ENCODE results near the gene SFXN5.
"Not testable (repeated sequence)": the region's sequence is repeated elsewhere in the genome, so short reads cannot be mapped to it uniquely, and the experiment has no call there.

The SFXN5 gene

GRCh38 chr2:73100956-73101355, 29.4 kb upstream of the SFXN5 start:
- no peak for DNase-seq

DNA sequence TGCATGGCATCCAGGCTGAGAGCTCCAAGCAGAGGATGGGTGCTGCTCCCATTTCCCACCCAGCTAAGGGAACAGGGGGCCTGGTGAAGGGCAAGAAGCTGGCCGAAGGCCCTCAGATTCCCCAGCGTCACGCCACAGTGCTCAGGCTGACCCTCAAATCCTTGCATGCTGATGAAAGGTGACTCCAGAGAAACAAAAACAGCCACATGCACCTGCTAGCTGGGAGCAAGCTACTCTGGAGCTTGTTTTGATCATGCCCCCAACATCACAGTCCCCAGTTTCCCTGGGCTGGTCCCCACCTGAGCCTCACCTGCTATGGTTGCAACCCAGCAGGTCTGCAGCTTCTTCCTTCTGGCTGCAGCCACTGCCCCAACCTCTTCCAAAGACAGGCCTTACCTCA, 28.0 kb upstream of the SFXN5 start:
- DNase-seq, result no peak

DNA sequence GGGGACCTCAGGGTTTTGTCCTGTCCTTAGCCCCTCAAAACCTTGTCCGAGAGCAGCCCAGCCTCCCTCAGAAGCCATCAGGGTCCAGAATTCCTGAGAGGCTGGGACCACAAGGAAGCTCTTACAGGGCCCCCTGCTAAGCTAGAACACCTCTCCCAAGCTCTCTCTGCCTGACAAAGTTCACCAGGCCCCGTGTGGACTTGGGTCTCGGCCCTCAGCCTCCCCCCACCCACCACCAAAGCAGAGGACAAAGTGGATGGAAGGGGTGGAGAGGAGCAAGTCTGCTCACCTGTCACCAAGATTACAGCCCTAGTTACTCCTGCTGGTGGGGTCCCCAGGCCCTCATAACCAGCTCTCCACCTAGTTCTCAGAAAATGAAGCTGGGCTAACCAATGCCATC, 24.4 kb upstream of the SFXN5 start:
- DNase-seq, result no peak

- DNase-seq, result not testable (repeated sequence)
Measured at GRCh38 chr2:73093601-73094218, 22.2 kb upstream of the SFXN5 start.

DNA sequence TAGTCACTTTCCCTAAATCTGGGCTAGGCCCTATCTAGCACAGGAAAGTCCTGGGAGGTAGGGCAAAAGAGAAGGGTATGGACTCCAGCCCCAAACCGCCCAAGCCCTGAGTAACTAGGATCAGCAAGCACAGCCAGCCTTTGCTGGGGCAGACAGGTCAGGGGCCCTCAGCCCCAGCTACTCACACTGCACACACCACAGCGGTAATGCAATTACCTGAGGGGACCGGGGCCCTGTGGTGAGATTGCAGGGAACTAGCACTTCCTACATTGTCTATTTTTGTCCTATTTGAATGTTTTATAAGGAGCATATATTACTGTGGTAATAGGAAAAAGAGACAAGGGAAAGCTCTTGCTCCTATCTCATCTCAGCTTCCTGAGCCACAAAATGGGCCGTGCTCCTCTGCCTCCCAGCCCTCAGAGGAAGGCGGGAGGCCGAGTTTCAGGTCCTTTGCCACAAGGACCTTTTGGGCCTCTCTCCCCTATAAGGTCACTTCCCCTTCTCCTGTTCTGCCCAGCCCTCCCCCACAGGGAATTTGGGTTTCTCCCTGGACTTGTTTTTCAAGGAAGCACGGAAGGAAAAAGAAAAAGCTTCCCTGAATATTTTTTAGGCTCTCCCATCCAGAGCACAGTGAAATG, 20.8 kb upstream of the SFXN5 start:
- DNase-seq, result no peak

DNA sequence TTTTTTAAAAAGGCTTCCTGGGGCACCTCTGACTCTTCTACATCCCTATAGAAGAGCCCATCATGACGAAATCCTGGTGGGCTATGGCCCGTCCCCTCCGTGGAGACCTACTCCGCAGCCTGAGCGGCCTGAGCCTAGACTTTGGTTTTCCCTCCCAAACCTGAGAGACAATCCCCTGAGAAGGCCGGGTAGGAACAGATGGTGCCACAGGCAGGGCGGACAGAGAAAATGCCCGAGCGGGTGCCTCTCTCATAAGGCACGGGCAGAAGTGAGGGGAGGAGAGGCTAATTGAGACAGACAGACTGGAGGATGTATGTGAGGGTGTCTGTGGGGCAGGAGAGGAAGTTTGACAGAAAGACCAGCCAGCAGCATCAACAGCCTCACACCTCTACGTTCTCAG, 20.2 kb upstream of the SFXN5 start:
- DNase-seq, result no peak

DNA sequence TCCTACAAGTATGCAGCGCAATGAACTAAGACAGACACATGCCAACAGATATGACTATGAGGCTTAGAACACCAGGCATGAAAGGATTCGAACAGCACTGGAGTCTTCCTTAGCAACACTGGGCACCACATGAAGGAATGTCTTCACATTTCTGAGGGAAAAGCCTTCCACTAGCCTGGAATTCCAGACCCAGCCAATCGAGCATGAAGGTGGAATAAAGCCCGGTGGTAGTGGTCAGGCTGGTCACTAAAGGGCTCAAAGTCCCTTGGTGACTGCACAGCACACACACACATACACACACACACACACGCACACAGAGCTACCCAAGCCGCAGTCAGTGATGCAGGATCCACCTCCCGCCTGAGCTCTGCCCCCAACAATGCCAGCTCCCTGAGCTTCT, 19.7 kb upstream of the SFXN5 start:
- DNase-seq, result no peak

- no peak for DNase-seq
Measured at GRCh38 chr2:73089270-73090030, 17.9 kb upstream of the SFXN5 start.

GRCh38 chr2:73088703-73089102, 17.2 kb upstream of the SFXN5 start:
- no peak for DNase-seq

GRCh38 chr2:73088211-73088610, 16.7 kb upstream of the SFXN5 start:
- no peak for DNase-seq

GRCh38 chr2:73087311-73087710, 15.8 kb upstream of the SFXN5 start:
- no peak for DNase-seq

GRCh38 chr2:73085691-73086090, 14.2 kb upstream of the SFXN5 start:
- DNase-seq, result peak; percentile 90

DNA sequence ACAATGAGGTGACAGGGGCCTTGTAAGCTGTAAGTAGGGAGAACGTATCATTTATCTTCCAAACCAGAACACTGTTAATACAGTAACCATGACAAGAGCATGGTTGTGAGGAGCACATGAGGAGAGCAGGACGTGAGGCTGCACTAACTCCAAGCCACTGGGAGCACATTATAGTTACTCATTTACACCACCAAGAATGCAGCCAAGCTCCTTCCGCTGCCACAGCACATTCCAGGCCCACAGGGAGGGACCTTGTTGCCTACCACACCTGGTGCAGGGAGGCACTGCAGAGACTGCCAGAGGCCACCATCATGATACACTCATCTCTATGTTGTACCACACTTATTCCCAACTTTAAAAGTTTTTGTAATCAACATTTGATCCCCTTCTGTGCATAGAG, 13.5 kb upstream of the SFXN5 start:
- DNase-seq, result no peak

DNA sequence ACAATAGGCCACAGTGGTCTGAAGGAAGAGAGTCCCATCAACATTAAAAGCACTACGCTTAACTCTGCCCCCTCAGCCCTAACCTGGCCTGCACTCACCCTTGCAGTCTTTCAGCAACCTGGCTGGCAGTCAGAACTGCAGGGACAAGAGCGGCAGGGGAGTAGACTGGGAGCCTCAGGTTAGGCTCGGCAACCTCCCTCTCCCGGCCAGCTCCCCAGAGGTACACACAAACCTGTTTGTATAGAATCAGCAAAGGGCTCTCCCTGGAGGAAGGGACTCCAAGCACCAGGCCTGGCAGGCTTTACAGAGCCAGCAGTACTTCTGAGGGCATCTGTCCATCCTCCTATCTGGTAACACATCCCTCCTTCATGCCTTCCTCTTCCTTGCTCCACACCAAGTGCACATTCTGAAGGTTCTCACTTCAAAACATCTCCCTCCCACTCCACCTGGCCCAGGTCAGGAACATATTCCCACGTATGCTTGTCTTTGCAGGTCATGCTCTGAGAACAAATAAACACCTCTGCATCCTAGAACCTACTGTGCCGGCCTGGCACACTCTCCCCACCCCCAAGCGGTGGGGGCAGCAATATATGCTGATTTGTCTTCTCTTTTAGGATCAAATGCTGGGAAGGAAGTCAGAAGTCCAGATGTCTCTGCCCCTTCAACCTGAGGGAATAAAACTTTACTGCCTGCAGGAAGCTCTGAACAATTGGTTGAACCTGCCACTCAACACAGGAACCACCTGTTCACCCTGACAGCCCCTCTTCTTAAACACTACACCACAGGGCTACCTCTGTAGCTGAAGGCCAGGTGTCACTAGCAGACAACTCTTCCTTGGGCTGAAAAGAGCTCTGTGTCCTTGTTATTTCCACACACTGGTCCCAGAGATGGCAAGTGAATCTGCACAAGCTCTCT, 12.6 kb upstream of the SFXN5 start:
- no peak for DNase-seq

DNA sequence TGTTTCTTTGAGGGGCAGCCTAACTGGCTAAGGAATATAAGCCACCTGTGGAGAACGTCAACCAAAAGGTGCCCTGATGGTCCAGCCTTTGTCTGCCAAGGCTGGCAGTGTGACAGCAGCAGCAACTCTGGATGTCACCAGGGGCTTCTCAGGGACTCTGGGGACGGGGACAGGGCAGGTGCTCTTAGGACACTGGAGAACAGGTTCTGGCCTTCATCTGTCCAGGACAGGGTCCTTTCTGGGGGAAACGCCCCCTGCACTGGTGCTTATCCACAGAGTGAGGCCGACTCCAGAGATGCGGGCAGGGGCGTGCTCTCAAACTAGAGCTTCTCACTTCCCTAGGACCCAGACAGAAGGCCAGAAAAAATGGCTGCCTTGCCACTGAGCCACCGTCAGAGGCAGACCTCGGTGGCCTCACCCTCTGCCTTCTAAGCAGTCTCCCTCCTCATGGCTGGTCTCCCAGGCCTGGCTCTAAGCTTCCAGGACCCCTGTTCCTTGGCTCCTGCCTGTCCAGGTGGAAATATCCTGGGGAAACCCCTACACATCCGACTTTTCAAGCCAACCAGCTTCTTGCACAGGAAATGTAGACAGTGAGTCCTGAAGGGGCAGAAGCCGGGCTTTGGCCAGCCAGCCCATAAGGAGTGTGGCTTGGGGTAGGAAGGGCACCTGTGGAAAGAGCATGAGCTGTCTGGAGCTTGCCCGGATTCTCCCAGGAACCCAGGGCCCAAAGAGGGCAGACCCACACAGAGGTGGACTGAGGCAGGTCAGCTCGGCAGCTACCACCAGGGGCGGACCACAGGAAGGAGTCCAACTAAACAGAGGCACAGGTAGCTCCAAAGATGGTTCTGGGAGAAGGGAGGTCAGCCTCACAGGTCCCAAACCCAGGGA, 11.3 kb upstream of the SFXN5 start:
- DNase-seq, result no peak

DNA sequence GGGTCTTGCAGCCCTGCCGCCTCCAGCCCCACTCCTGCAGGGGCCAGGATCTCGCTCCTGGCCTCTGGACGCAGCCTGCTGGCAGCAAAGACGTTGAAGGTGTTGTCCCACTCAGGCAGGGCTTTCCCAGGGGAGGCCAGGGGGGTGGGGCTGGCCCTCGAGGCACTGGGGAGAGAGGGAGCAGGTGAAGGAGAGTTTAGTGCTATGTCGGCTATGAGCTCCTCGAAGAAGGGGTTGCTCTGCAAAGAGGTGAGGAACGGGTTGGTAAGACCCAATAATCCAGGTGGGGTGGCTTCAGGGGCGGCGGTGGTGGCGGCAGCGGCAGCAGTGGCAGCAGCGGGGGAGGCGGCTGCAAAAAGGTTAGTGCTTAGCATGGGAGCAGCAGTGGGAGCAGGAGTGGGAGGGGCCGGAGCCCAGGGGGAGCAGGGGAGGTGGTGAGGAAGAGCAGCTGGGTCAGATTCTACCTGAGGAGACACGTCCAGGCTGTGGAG, 9.7 kb upstream of the SFXN5 start:
- no peak for DNase-seq

DNA sequence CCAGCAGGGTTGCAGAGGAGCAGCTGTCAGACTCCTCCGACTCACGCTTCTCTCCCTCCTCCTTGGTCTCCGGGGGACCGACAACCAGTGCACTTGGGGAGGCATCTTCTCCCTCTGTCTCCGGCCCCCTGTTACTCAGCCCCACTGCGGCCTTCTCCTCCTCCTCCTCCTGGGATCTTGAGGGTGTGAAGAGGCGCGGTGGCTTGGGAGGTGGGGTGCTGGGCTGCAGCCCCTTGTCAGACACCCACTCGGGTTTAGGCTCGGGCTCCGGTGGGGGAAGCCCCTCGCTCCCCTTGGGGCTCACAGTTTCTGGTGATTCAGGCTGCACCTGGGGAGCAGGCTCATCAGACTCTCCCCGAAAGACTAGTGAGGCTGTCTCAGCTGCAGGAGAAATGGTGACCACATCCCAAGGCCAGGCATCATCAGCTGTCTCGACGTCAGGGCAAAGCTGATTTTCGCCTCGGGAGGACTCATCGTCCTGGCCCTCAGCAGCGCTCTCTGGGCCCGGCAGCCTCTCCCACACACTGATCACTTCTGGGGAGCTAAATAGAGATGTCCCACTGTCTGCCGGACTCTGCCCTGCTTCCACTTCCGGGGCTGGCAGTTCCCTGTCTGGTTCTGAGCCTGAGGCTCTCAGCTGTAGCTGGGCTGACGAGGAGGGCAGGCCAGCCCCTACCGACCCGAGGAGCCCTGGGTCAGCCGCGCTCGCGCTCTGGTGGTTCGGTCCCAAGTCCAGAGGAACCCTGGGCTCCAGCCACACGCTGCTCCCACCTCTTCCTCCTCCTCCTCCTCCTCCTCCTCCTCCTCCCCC, 9.0 kb upstream of the SFXN5 start:
- DNase-seq, result no peak

DNA sequence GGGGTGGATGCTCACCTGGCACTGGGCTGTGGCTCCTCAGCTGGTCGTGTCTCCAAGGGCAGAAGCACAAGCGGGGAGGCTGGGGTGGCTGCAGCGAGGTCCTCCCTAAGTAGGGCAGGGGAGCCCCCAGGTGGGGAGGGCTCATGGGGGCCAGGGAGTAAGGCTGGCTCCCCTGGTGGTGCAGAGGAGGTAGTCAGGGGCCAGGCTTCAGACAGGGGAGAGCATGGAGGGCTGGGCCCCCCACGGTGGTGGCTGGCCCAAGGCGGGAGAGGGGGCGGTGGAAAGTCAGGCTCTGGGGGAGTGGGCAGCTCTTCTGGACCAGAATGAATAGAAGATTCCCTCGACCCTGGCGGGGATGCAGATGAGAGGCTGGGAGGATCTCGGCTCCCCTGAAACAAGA, 8.1 kb upstream of the SFXN5 start:
- DNase-seq, result no peak

DNA sequence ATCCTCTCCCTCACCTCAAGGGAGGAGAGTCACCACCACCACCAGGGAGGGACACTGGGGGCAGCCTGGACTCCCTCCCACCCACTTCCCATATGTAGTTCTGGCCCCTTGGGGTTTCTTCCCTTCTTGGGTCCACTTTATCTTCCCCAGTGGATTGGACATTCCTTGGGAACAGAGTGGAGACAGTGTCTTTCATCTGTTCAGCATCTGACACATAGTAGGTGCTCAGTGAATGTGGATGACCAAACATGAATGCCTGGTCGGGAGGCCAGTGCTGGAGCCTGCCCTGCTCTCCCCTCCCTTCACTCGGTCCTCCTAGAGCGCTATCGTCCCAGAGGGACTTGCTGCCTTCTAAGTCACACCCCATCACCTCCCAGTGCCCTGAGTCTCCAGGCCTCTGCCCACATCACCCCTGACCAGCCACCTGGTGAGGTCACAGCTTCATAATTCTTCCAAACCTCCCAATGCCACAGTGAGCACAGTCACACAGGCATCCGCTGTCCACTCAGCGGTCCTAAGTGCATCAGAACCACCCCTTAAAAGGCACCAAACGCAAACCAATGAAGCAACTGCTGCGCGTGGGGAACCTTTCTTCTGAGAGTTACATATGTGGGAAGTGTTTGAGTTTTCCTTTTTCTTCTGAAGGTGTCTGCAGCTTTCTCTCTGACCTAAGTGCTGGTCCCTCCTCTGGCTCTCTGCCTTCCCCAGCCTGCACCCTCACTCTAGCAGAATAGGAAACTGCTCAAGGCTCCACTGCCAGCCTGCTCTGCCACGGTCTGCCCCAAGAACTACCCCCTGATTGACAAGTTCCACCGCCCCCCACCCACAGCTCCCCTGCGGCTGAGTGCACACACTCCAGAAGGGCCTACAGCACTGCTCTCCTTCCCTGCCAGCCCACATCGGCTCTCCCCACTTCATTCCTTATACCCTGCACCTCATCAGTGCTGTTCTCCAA, 7.2 kb upstream of the SFXN5 start:
- DNase-seq, result no peak

DNA sequence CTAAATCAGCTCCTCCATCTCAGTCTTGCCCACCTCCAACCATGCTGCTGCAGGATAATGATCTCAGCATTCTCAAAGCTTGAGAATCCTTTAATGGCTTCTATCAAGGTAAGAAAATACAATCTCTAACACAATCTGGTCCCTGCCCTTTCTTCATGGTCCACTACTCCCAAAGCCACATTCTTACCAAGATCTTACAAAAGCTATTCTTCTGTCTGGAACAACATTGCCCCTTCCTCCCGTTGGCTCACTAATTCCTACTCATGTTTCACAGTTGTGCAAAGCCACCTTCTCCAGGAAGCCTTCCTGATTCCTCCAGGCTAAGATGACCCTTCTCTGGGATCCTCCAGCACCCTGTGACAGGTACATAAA, 5.9 kb upstream of the SFXN5 start:
- no peak for DNase-seq
